ENCODE measurements around the gene AMH. TPM values are rescaled to one million over a fixed set of nuclear protein-coding genes. Genes with fewer than 3 reads are reported as not detected.

The AMH gene
- polyA plus RNA-seq, 3 donors = 0.12 TPM; not detected in 2

GRCh38 chr19:2242092-2242537, 7.0 kb upstream of the AMH start:
- no peak for TF ChIP-seq CTCF (IDR thresholded peaks at IDR 0.05)
- WGBS (ENCODE audit: insufficient coverage) = 95% methylated on average over 10 of the region's 12 CpGs
- Mint-ChIP-seq H3K4me3 (no peak overlapping the region), H3K9me3 (no peaks in the 10 kb centered on the region), H3K4me1 (peaks cover 44% of the 10 kb centered on the region), H3K27ac (peak overlapping the region in 4 of 7 donors; percentile 15 to 64 (median 44)), H3K27me3 (ENCODE audit: low read depth in 3 of 3) (peaks cover 0 to 1% (median 0%) of the 10 kb centered on the region in 3 donors), H3K36me3 (peaks cover 40 to 66% of the 10 kb centered on the region in 2 donors)
- H2AFZ ChIP-seq (ENCODE audit: insufficient read depth, low read depth, low read length, poor library complexity, severe bottlenecking) = no peak overlapping the region
- no peak for DNase-seq
- H3K36me3 ChIP-seq (replicated peaks in 1 of 2; ENCODE audit: control insufficient read depth in 1 of 2, insufficient read depth in 2 of 2, low read length in 2 of 2) = peaks cover 43 to 64% of the 10 kb centered on the region in 2 donors
- peaks cover 79% of the 10 kb centered on the region for H3K79me2 ChIP-seq (ENCODE audit: insufficient read depth, low read length)
- no peak overlapping the region for H3K9ac ChIP-seq (ENCODE audit: insufficient read depth, low read length, poor library complexity, severe bottlenecking)
- no peak overlapping the region for H3K4me2 ChIP-seq (replicated peaks; ENCODE audit: extremely low read depth, low read length, poor library complexity, severe bottlenecking)
- no peaks in the 10 kb centered on the region for H3K9me3 ChIP-seq (replicated peaks in 1 of 2; ENCODE audit: control insufficient read depth in 1 of 2, insufficient read depth in 1 of 2, low read length in 2 of 2)
- peaks cover 97% of the 10 kb centered on the region for H4K20me1 ChIP-seq (ENCODE audit: insufficient read depth, low read length)
- H3K27me3 ChIP-seq (ENCODE audit: control insufficient read depth in 2 of 2, insufficient read depth in 2 of 2, low read length in 2 of 2) = no peaks in the 10 kb centered on the region
- intact Hi-C loops (cut with micrococcal nuclease) = no loop called here
- peaks cover 35 to 41% of the 10 kb centered on the region in 2 donors for H3K4me1 ChIP-seq (ENCODE audit: control insufficient read depth in 1 of 2, insufficient read depth in 2 of 2, low read length in 2 of 2)
- peak overlapping the region in 1 of 2 donors; percentile 31 for H3K27ac ChIP-seq (ENCODE audit: low read depth in 1 of 2, low read length in 2 of 2)
- no peak overlapping the region for H3K4me3 ChIP-seq (replicated peaks in 1 of 3; ENCODE audit: low read depth in 2 of 3, low read length in 3 of 3)

DNA sequence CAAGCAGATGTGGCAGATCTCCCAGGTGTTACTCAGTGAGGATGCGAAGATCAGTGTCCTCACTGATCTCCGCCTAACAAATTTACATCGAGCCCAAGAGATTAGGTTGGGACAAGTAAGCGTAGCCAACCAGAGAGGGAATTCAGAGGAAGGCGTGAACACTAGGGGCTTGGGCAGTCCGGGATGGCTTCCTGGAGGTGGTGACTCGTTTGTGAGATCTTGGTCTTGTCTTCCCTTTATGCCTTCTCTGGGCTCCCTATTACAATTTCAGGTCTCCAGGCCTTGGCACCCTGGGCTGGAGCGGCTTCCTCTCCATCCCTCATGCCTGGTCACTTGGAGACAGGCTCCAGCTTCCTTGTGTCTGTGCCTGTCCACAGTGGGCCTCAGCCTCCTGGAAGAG, 6.3 kb upstream of the AMH start:
- no peaks in the 10 kb centered on the region for H3K9me3 Mint-ChIP-seq
- H3K27ac ChIP-seq (ENCODE audit: low read depth in 1 of 2, low read length in 2 of 2) = peak overlapping the region in 1 of 2 donors; percentile 31
- no peak overlapping the region for H3K9ac ChIP-seq (ENCODE audit: insufficient read depth, low read length, poor library complexity, severe bottlenecking)
- no peak overlapping the region for H2AFZ ChIP-seq (ENCODE audit: insufficient read depth, low read depth, low read length, poor library complexity, severe bottlenecking)
- peaks cover 38% of the 10 kb centered on the region for H3K4me1 Mint-ChIP-seq
- H3K27me3 ChIP-seq (ENCODE audit: control insufficient read depth in 2 of 2, insufficient read depth in 2 of 2, low read length in 2 of 2) = no peaks in the 10 kb centered on the region
- peaks cover 28 to 34% of the 10 kb centered on the region in 2 donors for H3K4me1 ChIP-seq (ENCODE audit: control insufficient read depth in 1 of 2, insufficient read depth in 2 of 2, low read length in 2 of 2)
- no peak for DNase-seq
- peak overlapping the region in 1 of 7 donors; percentile 22 for H3K27ac Mint-ChIP-seq
- H3K27me3 Mint-ChIP-seq (ENCODE audit: low read depth in 3 of 3) = peaks cover 0 to 1% (median 0%) of the 10 kb centered on the region in 3 donors
- H3K4me3 Mint-ChIP-seq = no peak overlapping the region
- peaks cover 95% of the 10 kb centered on the region for H4K20me1 ChIP-seq (ENCODE audit: insufficient read depth, low read length)
- no peak for TF ChIP-seq CTCF (IDR thresholded peaks at IDR 0.05)
- peaks cover 72% of the 10 kb centered on the region for H3K79me2 ChIP-seq (ENCODE audit: insufficient read depth, low read length)
- H3K36me3 Mint-ChIP-seq = peaks cover 44 to 73% of the 10 kb centered on the region in 2 donors
- H3K4me2 ChIP-seq (replicated peaks; ENCODE audit: extremely low read depth, low read length, poor library complexity, severe bottlenecking) = no peak overlapping the region
- WGBS (ENCODE audit: insufficient coverage) = 97% methylated on average over 4 of the region's 8 CpGs
- no peak overlapping the region for H3K4me3 ChIP-seq (replicated peaks in 1 of 3; ENCODE audit: low read depth in 2 of 3, low read length in 3 of 3)
- H3K36me3 ChIP-seq (replicated peaks in 1 of 2; ENCODE audit: control insufficient read depth in 1 of 2, insufficient read depth in 2 of 2, low read length in 2 of 2) = peaks cover 48 to 71% of the 10 kb centered on the region in 2 donors
- intact Hi-C loops (cut with micrococcal nuclease) = no loop called here
- H3K9me3 ChIP-seq (replicated peaks in 1 of 2; ENCODE audit: control insufficient read depth in 1 of 2, insufficient read depth in 1 of 2, low read length in 2 of 2) = no peaks in the 10 kb centered on the region

Measured in CD14-positive monocyte (primary cell).